ENCODE data around the gene COL9A1.

DNA sequence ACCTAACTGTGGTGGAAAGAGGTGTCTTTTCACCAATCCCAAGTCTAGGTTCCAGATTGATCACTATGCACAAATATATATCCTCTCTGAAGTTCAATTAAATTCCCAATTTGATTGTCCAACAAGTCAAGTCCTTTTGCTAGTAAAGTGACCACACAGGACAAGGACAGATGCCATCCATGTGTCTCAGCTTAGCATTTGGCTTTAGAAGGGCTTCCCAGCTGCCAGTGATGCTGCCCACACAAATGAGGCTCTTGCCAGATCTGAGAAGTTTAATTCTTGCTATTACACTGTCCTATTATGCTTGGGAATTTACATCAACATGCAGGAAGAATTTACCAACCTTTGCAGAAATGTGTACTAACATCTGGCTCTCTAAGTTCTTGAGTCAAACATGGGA lies 108.5 kb downstream of the COL9A1 start:
- TF ChIP-seq, protein P1, sequence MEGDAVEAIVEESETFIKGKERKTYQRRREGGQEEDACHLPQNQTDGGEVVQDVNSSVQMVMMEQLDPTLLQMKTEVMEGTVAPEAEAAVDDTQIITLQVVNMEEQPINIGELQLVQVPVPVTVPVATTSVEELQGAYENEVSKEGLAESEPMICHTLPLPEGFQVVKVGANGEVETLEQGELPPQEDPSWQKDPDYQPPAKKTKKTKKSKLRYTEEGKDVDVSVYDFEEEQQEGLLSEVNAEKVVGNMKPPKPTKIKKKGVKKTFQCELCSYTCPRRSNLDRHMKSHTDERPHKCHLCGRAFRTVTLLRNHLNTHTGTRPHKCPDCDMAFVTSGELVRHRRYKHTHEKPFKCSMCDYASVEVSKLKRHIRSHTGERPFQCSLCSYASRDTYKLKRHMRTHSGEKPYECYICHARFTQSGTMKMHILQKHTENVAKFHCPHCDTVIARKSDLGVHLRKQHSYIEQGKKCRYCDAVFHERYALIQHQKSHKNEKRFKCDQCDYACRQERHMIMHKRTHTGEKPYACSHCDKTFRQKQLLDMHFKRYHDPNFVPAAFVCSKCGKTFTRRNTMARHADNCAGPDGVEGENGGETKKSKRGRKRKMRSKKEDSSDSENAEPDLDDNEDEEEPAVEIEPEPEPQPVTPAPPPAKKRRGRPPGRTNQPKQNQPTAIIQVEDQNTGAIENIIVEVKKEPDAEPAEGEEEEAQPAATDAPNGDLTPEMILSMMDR (conservative IDR thresholded peaks at IDR 0.05 in 1 of 2, IDR thresholded peaks at IDR 0.05 in 1 of 2; ENCODE audit: extremely low read depth in 1 of 2, insufficient read depth in 1 of 2, low read depth in 1 of 2, low read length in 2 of 2): no peak
- no peak for TF ChIP-seq EZH2 (IDR thresholded peaks at IDR 0.05; ENCODE audit: borderline replicate concordance, low read length)

Data from mammary epithelial cell (primary cell).